Measurements from ENCODE around the gene PHACTR1. TPM values are rescaled to one million over a fixed set of nuclear protein-coding genes. Genes with fewer than 3 reads are reported as not detected.

The PHACTR1 gene
- total RNA-seq, 1 experiment from 2014 or later = 2.6 TPM

DNA sequence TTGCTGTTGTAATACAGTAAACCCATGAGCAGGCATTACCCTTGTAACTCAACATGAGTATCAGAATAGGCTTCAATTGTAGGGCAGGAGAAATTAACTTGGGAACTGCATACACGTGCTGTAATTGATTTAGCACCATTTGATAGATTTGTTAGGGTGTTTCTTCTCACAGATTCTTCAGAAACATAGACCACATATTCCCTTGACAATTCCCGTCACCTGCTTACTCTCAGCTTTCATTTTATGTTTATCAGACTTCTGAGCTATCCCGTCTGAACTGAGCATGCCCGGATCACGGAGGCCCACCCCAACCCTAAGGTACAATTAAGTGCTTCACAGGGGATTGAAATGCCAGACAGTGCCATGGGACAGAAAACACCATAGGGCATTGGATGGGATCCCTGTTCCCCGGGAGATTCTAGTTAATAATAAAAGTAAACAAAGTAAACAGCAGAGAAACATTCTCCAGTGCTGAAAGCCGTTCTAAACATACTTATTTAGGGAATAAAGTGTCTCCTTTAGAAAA lies 179.7 kb downstream of the PHACTR1 start:
- Histone ChIP-seq H3K4me3 (ENCODE audit: low read depth, low read length, poor library complexity, severe bottlenecking) (no peak overlapping the region), H3K36me3 (ENCODE audit: insufficient read depth, low read length, poor library complexity, severe bottlenecking) (no peaks in the 10 kb centered on the region), H3K4me1 (ENCODE audit: insufficient read depth, low read length, poor library complexity, severe bottlenecking) (peaks cover 4% of the 10 kb centered on the region), H3K27ac (ENCODE audit: low read depth, low read length, poor library complexity, severe bottlenecking) (no peak overlapping the region), H3K27me3 (replicated peaks; ENCODE audit: insufficient read depth, low read depth, low read length, poor library complexity) (no peaks in the 10 kb centered on the region), H3K9me3 (ENCODE audit: low read depth, low read length, poor library complexity, severe bottlenecking) (peaks cover 7% of the 10 kb centered on the region)
- no TSS peak for BruUV-seq (replicated peaks)
- DNase-seq (ENCODE audit: low spot score) = no peak
- POLR2A ChIA-PET (ENCODE audit: low non-redundant PET) = no interaction called here
- CTCF ChIA-PET = no interaction called here
- no peak for TF ChIP-seq CTCF (conservative IDR thresholded peaks at IDR 0.05; ENCODE audit: low read depth, low read length)
- TF ChIP-seq EZH2 (IDR thresholded peaks at IDR 0.05; ENCODE audit: borderline replicate concordance, low read depth, low read length, poor library complexity, severe bottlenecking) = no peak
- intact Hi-C loops (cut with micrococcal nuclease; ENCODE audit: unreplicated experiment) = loop anchor here (10.0 kb wide), 2 partner anchors 291 to 1311 kb away; no protein-coding TSS in a partner anchor

- no peak for DNase-seq (ENCODE audit: low spot score)
- TF ChIP-seq EZH2 (IDR thresholded peaks at IDR 0.05; ENCODE audit: borderline replicate concordance, low read depth, low read length, poor library complexity, severe bottlenecking) = no peak
- TF ChIP-seq CTCF (conservative IDR thresholded peaks at IDR 0.05; ENCODE audit: low read depth, low read length) = no peak
- CTCF ChIA-PET = no interaction called here
- H3K27ac ChIP-seq (ENCODE audit: low read depth, low read length, poor library complexity, severe bottlenecking) = no peak overlapping the region
- H3K27me3 ChIP-seq (replicated peaks; ENCODE audit: insufficient read depth, low read depth, low read length, poor library complexity) = peaks cover 7% of the 10 kb centered on the region
- POLR2A ChIA-PET (ENCODE audit: low non-redundant PET) = no interaction called here
- no peaks in the 10 kb centered on the region for H3K9me3 ChIP-seq (ENCODE audit: low read depth, low read length, poor library complexity, severe bottlenecking)
- no TSS peak for BruUV-seq (replicated peaks)
- peaks cover 2% of the 10 kb centered on the region for H3K4me1 ChIP-seq (ENCODE audit: insufficient read depth, low read length, poor library complexity, severe bottlenecking)
- H3K36me3 ChIP-seq (ENCODE audit: insufficient read depth, low read length, poor library complexity, severe bottlenecking) = no peaks in the 10 kb centered on the region
- intact Hi-C loops (cut with micrococcal nuclease; ENCODE audit: unreplicated experiment) = loop anchor here (10.0 kb wide), 2 partner anchors 294 to 1314 kb away; no protein-coding TSS in a partner anchor
- no peak overlapping the region for H3K4me3 ChIP-seq (ENCODE audit: low read depth, low read length, poor library complexity, severe bottlenecking)
These were observed 182.0 kb downstream of the PHACTR1 start for GRCh38 chr6:12898603-12899002.

DNA sequence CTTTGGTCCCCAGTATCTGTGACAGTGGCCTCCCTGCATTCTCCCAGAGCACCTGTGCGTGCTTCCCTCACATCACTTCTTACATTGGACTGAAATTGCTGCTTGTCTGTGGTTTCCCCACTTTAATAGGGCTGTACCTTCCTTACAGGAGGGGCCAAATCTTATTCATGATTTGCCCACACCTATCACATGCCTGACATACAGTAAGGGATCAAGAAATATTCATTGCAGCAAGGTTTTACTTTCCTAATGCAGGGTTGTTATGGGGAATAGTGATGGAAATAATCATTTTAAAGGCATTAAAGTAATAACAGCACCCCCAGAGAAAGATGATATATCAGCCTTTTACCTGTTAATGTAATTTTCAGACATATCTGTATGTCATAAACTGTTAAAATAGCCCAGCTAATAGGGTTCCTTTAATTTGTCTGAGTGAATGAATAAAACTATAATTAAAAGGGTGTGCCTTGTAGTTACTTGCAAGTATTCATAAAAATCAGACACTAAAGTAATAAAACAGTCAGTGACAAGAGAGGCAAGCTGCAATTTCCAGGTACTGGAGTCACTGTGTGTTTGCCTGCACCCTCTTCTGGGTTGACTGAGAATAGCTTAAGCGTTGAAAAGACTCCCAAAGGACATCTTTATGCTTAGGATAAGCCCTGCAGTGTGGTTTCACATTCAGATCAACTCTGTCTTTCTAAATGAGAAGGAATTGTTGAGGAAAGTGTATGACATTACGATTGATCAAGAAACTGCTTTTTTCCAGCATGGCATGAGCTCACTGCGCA lies 182.7 kb downstream of the PHACTR1 start:
- Histone ChIP-seq H3K9me3 (ENCODE audit: low read depth, low read length, poor library complexity, severe bottlenecking) (no peaks in the 10 kb centered on the region), H3K36me3 (ENCODE audit: insufficient read depth, low read length, poor library complexity, severe bottlenecking) (no peaks in the 10 kb centered on the region), H3K4me1 (ENCODE audit: insufficient read depth, low read length, poor library complexity, severe bottlenecking) (no peaks in the 10 kb centered on the region), H3K4me3 (ENCODE audit: low read depth, low read length, poor library complexity, severe bottlenecking) (no peak overlapping the region), H3K27ac (ENCODE audit: low read depth, low read length, poor library complexity, severe bottlenecking) (no peak overlapping the region), H3K27me3 (replicated peaks; ENCODE audit: insufficient read depth, low read depth, low read length, poor library complexity) (peaks cover 7% of the 10 kb centered on the region)
- POLR2A ChIA-PET (ENCODE audit: low non-redundant PET) = no interaction called here
- CTCF ChIA-PET = interaction anchor here (0.6 to 1.2 kb wide), 2 partner anchors 249 to 261 kb away, joined by 3 read pairs; no protein-coding TSS in a partner anchor
- intact Hi-C loops (cut with micrococcal nuclease; ENCODE audit: unreplicated experiment) = loop anchor here (10.0 kb wide), 2 partner anchors 294 to 1314 kb away; no protein-coding TSS in a partner anchor
- no TSS peak for BruUV-seq (replicated peaks)
- TF ChIP-seq EZH2 (IDR thresholded peaks at IDR 0.05; ENCODE audit: borderline replicate concordance, low read depth, low read length, poor library complexity, severe bottlenecking) (no peak), CTCF (conservative IDR thresholded peaks at IDR 0.05; ENCODE audit: low read depth, low read length) (0 out of 2 replicates have a peak, but pooled peaks have one; percentile 20)
- DNase-seq (ENCODE audit: low spot score) = peak; percentile 6
